GM12878 (cell line): ENCODE measurements around the gene NEK7. TPM values are rescaled to one million over a fixed set of nuclear protein-coding genes. Genes with fewer than 3 reads are reported as not detected.

Source experiments
- ASH2L ChIP-seq: fragments of 300-600, 200-600 bp; sonication (generic); IDR thresholded peaks from 2 replicates; pipeline ENCODE4 v1.6.1; 2017; ENCODE audit warnings: low read depth, mild to moderate bottlenecking, borderline replicate concordance
- ESRRA ChIP-seq: IDR thresholded peaks from 2 replicates; pipeline ENCODE4 v1.6.1; 2012; ENCODE audit warnings: mild to moderate bottlenecking, low read length, improper control_type of control experiment
- NFIC ChIP-seq: IDR thresholded peaks from 2 replicates; pipeline ENCODE4 v1.6.1; 2012; ENCODE audit warnings: low read depth, mild to moderate bottlenecking, inconsistent platforms, low read length, moderate library complexity
- RUNX3 ChIP-seq: IDR thresholded peaks from 2 replicates; pipeline ENCODE4 v1.6.1; 2012; ENCODE audit warnings: low read length, inconsistent platforms
- SMAD1 ChIP-seq: fragments of 450-650 bp; IDR thresholded peaks from 2 replicates; pipeline ENCODE4 v1.6.1; 2018; ENCODE audit warnings: mild to moderate bottlenecking, low read depth; ENCODE audit not compliant: partially characterized antibody
- SMAD5 ChIP-seq: IDR thresholded peaks from 2 replicates; pipeline ENCODE4 v1.6.1; 2016; ENCODE audit warnings: antibody characterized with exemption, low read depth
- STAT3 ChIP-seq: IDR thresholded peaks from 2 replicates; pipeline ENCODE4 v1.6.1; 2011; ENCODE audit warnings: low read depth, low read length, improper control_type of control experiment
- TCF7 ChIP-seq: IDR thresholded peaks from 2 replicates; pipeline ENCODE4 v1.6.1; 2014; ENCODE audit warnings: antibody characterized with exemption, borderline replicate concordance
- WRNIP1 ChIP-seq: IDR thresholded peaks from 2 replicates; pipeline ENCODE4 v1.6.1; 2011; ENCODE audit warnings: low read depth, low read length, improper control_type of control experiment, borderline replicate concordance
- ZBED1 ChIP-seq: IDR thresholded peaks from 2 replicates; pipeline ENCODE4 v1.6.1; 2016; ENCODE audit warnings: borderline replicate concordance
- polyA plus RNA-seq, 11 experiments: library from polyadenylated mRNA; depleted of rRNA in 4 of 11; unstranded in 6 of 11; stranded (reverse) in 5 of 11; fragments of >200 nt; fragmentation: Nextera tagmentation in 4 of 11; fragmentation: Illumina TruSeq in 1 of 11; extraction: Ambion mirVana in 4 of 11; extraction: Trizol in 1 of 11; gene quantifications; 1 replicate in 1 of 11; 2 replicates in 10 of 11; pipeline versions ENCODE4 v1.2.1 to v1.2.3, GENCODE V29; 2011 to 2016; ENCODE audit warnings: inconsistent platforms in 2 of 11, missing spikeins in 2 of 11, low read depth in 1 of 11
- total RNA-seq, 4 experiments: library from RNA; depleted of rRNA in 3 of 4; stranded (reverse); fragments of >200 nt in 3 of 4; fragmentation: Illumina TruSeq in 1 of 4; extraction: Trizol in 1 of 4; gene quantifications; 2 replicates each; pipeline versions ENCODE4 v1.2.1 to v1.2.3, GENCODE V29; 2013 to 2021
- TF ChIP-seq, protein P1 (sequence below): IDR thresholded peaks from 2 replicates; pipeline ENCODE4 v1.6.1; 2011; ENCODE audit warnings: borderline replicate concordance, low read depth, mild to moderate bottlenecking, moderate library complexity, low read length; ENCODE audit not compliant: insufficient read depth, poor library complexity, severe bottlenecking
- TF ChIP-seq, protein P2 (sequence below): fragments of 450-650 bp; formaldehyde crosslinking; IDR thresholded peaks from 2 replicates; pipeline ENCODE4 v1.5.0; 2022; ENCODE audit warnings: mild to moderate bottlenecking, missing genetic modification characterization

The NEK7 gene
- total and polyA plus RNA-seq, 10 of the 15 experiments (the other 5 are each of a cell fraction or from before 2014, with no cell fraction given) = 9.4 to 77.7 (median 24.0) TPM

DNA sequence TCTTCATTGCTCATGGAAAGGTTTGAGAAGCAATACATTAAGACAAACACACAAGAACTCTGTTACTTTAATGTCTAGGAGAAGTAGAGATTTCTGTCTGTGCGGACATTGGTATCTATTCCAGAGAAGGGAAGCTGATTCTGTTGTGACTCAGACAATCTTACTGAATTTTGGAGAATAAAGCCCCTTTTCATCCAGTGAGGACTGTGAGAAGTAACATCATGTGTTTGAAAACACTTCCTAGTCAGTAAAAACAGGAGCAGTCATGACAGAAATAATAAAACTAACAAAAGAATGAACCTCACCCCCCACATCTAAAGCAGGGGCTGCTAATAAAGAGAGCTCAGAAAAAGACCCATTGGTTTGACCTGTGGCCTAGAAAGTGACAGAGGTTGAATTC lies 46.6 kb downstream of the NEK7 start (continued):
- TF ChIP-seq TCF7 = no peak
- no peak for TF ChIP-seq SMAD5
- no peak for TF ChIP-seq ASH2L
- TF ChIP-seq, protein P1, sequence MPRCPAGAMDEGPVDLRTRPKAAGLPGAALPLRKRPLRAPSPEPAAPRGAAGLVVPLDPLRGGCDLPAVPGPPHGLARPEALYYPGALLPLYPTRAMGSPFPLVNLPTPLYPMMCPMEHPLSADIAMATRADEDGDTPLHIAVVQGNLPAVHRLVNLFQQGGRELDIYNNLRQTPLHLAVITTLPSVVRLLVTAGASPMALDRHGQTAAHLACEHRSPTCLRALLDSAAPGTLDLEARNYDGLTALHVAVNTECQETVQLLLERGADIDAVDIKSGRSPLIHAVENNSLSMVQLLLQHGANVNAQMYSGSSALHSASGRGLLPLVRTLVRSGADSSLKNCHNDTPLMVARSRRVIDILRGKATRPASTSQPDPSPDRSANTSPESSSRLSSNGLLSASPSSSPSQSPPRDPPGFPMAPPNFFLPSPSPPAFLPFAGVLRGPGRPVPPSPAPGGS = no peak
- TF ChIP-seq STAT3 = no peak
- 0 out of 2 replicates have a peak, but pooled peaks have one; percentile 12 for TF ChIP-seq NFIC
- TF ChIP-seq WRNIP1 = no peak
- no peak for TF ChIP-seq SMAD1
- peak; percentile 26; the same call in 1 of the 2 replicates for TF ChIP-seq RUNX3
- TF ChIP-seq ZBED1 = no peak
- TF ChIP-seq, protein P2, sequence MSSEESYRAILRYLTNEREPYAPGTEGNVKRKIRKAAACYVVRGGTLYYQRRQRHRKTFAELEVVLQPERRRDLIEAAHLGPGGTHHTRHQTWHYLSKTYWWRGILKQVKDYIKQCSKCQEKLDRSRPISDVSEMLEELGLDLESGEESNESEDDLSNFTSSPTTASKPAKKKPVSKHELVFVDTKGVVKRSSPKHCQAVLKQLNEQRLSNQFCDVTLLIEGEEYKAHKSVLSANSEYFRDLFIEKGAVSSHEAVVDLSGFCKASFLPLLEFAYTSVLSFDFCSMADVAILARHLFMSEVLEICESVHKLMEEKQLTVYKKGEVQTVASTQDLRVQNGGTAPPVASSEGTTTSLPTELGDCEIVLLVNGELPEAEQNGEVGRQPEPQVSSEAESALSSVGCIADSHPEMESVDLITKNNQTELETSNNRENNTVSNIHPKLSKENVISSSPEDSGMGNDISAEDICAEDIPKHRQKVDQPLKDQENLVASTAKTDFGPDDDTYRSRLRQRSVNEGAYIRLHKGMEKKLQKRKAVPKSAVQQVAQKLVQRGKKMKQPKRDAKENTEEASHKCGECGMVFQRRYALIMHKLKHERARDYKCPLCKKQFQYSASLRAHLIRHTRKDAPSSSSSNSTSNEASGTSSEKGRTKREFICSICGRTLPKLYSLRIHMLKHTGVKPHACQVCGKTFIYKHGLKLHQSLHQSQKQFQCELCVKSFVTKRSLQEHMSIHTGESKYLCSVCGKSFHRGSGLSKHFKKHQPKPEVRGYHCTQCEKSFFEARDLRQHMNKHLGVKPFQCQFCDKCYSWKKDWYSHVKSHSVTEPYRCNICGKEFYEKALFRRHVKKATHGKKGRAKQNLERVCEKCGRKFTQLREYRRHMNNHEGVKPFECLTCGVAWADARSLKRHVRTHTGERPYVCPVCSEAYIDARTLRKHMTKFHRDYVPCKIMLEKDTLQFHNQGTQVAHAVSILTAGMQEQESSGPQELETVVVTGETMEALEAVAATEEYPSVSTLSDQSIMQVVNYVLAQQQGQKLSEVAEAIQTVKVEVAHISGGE (CRISPR knock-in tag) = no peak
- no peak for TF ChIP-seq ESRRA
